ENCODE data around the gene CD80. TPM values are rescaled to one million over a fixed set of nuclear protein-coding genes. Genes with fewer than 3 reads are reported as not detected.
"Not testable (repeated sequence)": the region's sequence is repeated elsewhere in the genome, so short reads cannot be mapped to it uniquely, and the experiment has no call there.

Gene CD80
- total RNA-seq, 1 donor from 2014 or later = not detected

- Histone ChIP-seq H3K4me3 (ENCODE audit: low read depth, low read length) (no peak overlapping the region), H3K36me3 (ENCODE audit: control insufficient read depth, insufficient read depth, low read length) (no peaks in the 10 kb centered on the region), H3K27me3 (ENCODE audit: control insufficient read depth, insufficient read depth, low read length) (no peaks in the 10 kb centered on the region)
- no peak for DNase-seq (ENCODE audit: low read depth)
- TF ChIP-seq CTCF (IDR thresholded peaks at IDR 0.05; ENCODE audit: insufficient read depth, low read length, poor library complexity, severe bottlenecking) = no peak
Observed at GRCh38 chr3:119570229-119570628, 10.8 kb upstream of the CD80 start.

GRCh38 chr3:119569156-119569555 is 9.7 kb upstream of the CD80 start:
- no peaks in the 10 kb centered on the region for H3K36me3 ChIP-seq (ENCODE audit: control insufficient read depth, insufficient read depth, low read length)
- no peak overlapping the region for H3K4me3 ChIP-seq (ENCODE audit: low read depth, low read length)
- TF ChIP-seq CTCF (IDR thresholded peaks at IDR 0.05; ENCODE audit: insufficient read depth, low read length, poor library complexity, severe bottlenecking) = no peak
- no peak for DNase-seq (ENCODE audit: low read depth)
- H3K27me3 ChIP-seq (ENCODE audit: control insufficient read depth, insufficient read depth, low read length) = no peaks in the 10 kb centered on the region

GRCh38 chr3:119563334-119563733 is 3.9 kb upstream of the CD80 start:
- not testable (repeated sequence) for DNase-seq (ENCODE audit: low read depth); H3K36me3 ChIP-seq (ENCODE audit: control insufficient read depth, insufficient read depth, low read length); H3K27me3 ChIP-seq (ENCODE audit: control insufficient read depth, insufficient read depth, low read length); H3K4me3 ChIP-seq (ENCODE audit: low read depth, low read length)

- no peak for TF ChIP-seq CTCF (IDR thresholded peaks at IDR 0.05; ENCODE audit: insufficient read depth, low read length, poor library complexity, severe bottlenecking)
- Histone ChIP-seq H3K36me3 (ENCODE audit: control insufficient read depth, insufficient read depth, low read length) (no peaks in the 10 kb centered on the region), H3K27me3 (ENCODE audit: control insufficient read depth, insufficient read depth, low read length) (no peaks in the 10 kb centered on the region), H3K4me3 (ENCODE audit: low read depth, low read length) (no peak overlapping the region)
- no peak for DNase-seq (ENCODE audit: low read depth)
Observed at GRCh38 chr3:119562307-119562961, 3.0 kb upstream of the CD80 start.

GRCh38 chr3:119560160-119560559 is 746 bp upstream of the CD80 start:
- Histone ChIP-seq H3K36me3 (ENCODE audit: control insufficient read depth, insufficient read depth, low read length) (no peaks in the 10 kb centered on the region), H3K4me3 (ENCODE audit: low read depth, low read length) (no peak overlapping the region), H3K27me3 (ENCODE audit: control insufficient read depth, insufficient read depth, low read length) (no peaks in the 10 kb centered on the region)
- TF ChIP-seq CTCF (IDR thresholded peaks at IDR 0.05; ENCODE audit: insufficient read depth, low read length, poor library complexity, severe bottlenecking) = no peak
- no peak for DNase-seq (ENCODE audit: low read depth)

- H3K36me3 ChIP-seq (ENCODE audit: control insufficient read depth, insufficient read depth, low read length) = no peaks in the 10 kb centered on the region
- no peak overlapping the region for H3K4me3 ChIP-seq (ENCODE audit: low read depth, low read length)
- H3K27me3 ChIP-seq (ENCODE audit: control insufficient read depth, insufficient read depth, low read length) = no peaks in the 10 kb centered on the region
- no peak for DNase-seq (ENCODE audit: low read depth)
- TF ChIP-seq CTCF (IDR thresholded peaks at IDR 0.05; ENCODE audit: insufficient read depth, low read length, poor library complexity, severe bottlenecking) = no peak
Observed at GRCh38 chr3:119558626-119559317, 642 bp downstream of the CD80 start.

Measured in kidney epithelial cell (primary cell).